NCI-H187 (cell line): ENCODE measurements around the gene WNT5B.
A peak's percentile ranks its signal among the peaks of the same experiment; 100 is the strongest.
"Not testable (repeated sequence)": the region's sequence is repeated elsewhere in the genome, so short reads cannot be mapped to it uniquely, and the experiment has no call there.

Experiments used
- DNase-seq, 2 experiments: peaks; one replicate each; lab custom pipeline; 2025; lab: John Stamatoyannopoulos, UW

WNT5B gene

DNA sequence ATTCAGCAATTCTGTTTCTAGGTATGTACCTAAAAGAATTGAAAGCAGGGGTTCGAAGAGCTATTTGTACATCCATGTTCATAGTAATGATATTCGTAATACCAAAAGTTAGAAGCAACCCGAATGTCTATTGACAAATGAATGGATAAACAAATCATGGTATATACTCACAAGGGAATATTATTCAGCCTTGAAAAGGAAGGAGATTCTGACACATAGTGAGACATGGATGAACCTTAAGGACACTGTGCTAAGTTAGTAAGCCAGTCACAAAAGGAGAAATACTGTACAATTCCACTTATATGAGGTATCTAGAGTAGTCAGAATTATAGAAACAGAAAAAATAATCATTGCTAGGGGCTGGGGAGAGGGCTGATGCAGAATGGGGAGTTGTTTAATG is 30.3 kb upstream of the WNT5B start:
- DNase-seq, result no peak

DNA sequence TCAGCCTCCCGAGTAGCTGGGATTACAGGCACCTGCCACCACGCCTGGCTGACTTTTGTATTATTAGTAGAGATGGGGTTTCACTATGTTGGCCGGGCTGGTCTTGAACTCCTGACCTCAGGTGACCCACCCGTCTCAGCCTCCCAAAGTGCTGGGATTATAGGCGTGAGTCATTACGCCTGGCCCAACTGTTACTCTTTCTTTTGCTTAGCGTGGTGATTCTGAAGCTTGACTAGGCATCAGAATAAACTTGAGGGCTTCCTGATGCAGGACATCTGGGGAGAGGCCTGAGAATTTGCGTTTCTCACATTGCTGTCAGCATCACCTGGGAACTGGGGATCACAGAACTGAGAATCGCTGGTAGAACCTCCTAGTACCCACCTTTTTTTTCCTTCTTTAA is 26.3 kb upstream of the WNT5B start:
- DNase-seq, result not testable (repeated sequence)

DNA sequence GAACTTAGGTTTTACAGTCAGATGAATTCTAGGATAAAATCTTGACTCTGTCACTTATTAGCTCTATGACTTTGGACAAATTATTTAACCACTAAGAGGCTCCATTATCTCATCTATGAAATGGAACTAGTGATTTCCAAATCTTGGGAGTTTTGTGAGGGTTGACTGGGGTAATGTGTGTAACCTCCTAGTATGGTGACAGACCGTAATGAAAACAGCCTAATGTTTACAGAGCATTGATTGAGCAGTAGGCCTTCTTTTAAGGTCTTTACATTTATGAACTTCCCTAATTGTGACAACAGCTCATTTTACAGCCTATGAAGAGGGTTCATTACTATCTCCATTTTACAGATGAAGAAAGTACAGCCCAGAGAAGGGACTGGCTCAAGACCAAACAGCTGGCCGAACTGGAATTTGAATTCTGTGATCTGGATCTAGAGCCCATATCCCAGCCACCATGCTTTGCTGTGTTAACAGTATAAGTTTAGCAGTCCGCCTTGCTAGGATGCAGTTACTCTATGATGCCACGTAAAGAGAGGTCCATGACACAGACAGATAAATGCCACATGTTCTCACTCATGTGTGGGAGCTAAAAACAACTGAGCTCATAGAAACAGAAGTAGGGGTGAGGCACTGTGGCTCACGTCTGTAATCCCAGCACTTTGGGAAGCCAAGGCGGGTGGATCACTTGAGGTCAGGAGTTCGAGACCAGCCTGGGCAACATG is 25.6 kb upstream of the WNT5B start:
- DNase-seq, result no peak

DNA sequence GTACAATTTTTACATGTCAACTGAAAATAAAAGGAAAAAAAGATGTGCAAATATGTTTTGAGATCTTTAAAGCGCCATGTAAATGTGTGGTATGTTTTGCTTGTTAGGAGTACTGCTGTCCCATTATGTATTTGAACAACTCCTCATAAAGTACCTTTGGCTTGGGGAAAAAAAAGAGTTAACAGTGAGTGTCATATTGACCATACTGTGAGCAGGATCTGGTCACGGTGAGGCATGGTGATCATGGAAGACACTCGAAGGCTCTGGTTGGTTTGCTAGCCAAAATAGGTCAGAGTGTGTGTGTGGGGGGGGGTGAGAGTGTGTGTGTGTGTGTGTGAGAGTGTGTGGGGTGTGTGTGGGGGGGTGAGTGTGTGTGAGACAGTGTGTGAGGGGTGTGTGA is 24.6 kb upstream of the WNT5B start:
- no peak for DNase-seq

DNA sequence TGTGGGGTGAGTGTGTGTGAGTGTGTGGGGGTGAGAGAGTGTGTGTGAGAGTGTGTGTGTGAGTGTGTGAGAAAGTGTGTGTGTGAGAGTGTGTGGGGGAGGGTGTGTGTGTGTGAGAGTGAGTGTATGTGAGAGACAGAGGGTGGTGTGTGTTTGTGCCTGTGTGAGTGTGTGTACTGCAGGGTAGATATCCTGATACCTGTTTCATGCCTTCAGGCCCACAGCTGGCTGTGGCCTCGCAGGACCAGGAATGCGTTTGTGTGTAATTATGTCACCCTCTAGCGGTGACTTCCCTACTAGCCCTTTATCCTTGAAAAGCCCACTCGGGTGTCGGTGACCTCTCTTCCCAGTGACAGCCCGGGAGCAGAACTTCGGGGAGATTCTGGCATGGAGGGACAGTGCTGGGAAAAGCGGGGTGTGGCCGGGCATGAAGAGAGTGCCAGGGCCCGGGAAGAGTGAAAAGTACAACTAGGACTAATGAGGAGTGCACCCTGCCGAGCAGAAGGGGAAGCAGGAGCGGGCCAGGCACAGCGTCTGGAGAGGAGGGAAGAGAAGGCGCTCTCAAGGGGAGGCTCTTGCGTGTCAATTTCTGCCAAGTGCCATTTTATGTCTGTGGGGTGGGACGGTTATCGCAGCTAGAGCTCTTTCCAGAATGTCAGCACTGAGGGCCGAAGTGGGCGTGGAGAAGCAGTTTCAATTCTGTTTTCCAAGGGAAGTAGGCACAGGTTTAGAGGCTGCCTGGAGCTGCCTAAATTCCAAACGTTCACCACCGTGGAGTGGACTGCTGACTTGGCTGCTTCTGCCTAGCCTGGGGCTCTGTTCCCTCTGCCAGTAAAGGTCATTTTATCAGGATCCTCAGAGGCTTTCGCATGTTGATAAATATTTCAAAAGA is 23.7 kb upstream of the WNT5B start:
- peak; percentile 9 to 28 for DNase-seq

DNA sequence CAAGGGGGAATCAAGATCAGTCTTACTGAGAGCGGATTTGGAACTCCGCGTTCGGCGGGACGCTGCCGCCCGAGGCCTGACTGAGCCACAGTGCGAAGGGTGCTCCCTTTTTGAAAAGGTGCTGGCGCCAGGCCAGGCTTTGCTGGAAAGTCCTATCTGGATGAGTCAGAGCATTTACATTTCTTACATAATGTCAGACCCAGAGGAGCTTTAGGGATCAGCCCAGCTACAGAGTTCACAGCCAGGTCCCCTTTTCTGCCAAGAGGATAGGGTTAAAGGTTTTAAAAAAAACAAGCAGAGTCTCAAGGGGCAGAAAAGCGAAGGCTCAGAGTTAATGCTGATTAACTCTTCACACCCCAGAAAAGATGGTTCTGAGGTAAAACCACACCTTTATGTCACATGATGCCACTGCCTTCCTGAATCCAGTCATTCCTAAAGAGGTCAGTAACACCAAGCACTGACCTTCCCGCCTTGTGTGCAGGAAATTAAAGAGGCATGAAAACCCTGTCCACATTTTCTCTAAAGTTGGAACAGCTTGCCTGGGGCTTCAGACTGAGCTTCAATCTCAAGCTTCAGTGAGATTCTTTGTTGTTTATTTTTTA is 22.9 kb upstream of the WNT5B start:
- no peak for DNase-seq

DNA sequence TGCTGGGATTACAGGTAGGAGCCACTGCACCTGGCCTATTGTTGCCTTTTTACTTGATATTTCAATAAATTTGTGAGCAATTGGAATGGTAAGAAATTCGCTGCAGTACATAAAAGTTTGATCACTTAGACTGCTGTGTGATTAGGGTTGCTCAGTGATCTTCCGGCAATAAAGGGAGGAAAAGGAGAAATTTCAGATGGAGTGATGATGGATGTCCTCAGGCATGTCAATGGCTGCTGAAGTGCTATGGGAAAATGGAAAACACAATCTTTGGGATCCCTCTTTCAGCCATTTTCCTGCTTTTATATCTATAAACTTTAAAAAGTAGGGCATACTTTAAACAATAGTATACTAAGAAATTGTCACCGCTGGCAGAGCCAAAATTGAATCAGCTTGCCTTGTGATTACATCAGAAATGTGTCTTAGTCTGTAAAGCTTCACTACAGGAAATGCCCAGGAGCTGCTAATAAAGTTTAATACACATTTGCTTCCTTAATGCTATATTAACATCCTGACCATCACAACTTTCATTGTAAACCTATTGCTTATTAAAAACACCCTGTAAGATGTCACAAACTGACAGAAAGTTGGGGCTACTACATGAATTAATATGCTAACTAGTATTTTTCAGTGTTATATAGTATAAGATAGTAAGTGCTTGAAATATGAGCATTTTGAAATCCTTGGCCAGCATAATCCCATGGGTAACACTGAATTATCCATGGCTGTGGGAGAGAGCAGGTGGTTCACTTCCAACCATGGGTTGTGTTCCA is 20.9 kb upstream of the WNT5B start:
- no peak for DNase-seq

DNA sequence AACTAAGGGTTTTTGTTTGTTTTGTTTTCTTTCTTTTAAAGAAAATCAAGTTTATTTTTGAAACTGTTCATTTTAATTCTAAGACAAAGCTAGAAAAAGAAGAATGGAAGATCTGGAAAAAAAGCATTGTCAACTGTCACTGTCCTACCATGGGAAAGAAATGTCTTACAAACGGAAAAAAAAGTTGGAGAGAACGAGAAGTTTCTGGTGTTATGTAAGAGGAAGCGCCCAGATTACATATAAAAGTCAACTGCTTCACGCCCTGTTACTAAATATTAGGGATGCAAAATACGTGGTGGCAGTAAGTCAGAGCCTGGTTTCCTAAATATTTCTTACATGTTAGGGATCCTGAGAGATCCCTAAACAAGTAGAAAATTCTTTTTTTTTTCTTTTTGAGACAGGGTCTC is 20.3 kb upstream of the WNT5B start:
- DNase-seq, result no peak

DNA sequence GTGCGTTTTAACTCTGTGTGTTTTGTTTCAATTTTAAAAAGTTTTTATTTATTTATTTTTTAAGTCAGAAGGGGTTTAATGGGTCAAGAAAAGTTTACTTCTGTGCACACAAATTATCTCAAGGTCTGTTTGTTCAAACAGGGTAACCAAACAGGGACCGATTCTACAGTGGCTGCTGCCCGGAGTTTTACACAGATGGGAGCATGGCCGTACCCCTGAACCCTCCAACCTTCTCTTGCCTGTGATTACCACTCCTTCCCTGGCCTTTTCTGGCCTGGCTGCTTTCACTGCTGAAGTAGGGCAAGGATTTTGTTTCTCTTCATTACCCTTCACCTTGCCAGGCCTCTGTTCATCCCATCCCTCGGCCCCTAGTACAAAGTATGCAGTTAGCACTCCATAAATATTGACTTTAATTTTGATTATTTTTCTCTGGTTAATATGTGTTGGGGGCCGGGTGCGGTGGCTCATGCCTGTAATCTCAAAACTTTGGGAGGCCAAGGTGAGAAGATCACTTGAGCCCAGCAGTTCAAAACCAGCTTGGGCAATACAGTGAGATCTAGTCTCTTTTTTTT is 18.9 kb upstream of the WNT5B start:
- no peak for DNase-seq

DNA sequence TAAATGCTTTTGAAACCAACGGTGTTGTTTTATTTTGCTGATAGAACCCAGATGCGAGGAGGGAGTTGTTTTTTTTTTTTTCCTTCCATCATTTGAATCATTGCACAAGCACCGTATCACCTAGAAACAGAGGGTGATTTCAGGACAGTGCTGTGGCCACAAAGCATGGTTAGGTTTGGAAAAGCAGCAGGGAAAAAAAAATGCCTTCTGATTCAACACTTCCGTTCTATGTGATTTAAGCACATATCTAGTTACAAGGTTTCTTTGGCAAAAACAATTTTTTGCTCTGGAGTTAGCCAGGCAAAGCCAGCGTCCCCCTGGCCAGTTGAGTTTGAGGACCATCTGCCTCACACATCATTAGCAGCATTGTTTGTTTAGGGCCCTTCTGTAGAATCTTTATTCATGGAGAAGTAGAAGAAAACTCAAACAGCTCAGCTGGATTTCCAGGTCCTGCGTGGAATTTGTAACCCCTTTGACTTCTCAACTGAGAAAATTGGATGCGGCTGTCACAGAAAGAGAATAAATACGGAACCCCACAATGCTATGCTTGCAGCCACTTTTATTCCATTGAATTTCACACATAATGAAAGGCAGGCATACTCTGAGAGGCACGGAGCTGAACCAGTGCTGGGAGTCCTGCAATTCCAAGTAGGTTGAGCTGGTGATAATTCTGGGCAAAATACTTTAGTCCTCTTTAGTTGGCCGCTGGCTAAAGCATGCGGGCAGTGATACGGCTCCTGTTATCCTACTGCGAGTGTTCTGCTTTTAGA is 17.0 kb upstream of the WNT5B start:
- no peak for DNase-seq

DNA sequence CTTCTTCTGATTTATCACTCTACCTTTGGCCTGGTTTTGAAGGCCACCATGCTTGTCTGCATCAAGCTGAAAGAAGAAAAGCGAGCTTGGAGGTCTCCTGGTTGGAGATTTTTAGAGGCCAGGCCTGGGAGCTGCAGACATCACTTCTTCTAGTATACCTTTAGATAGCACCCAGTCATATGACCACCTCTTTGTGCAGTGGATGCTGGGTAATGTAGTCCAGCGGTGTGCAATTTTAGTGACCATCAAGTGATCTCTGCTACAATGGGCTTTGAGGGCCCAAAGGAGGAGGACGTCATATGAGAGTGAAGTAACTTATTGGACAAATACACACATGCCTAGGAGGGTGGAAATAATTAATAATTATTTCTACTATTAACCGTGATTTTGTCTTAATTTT is 15.2 kb upstream of the WNT5B start:
- no peak for DNase-seq

DNA sequence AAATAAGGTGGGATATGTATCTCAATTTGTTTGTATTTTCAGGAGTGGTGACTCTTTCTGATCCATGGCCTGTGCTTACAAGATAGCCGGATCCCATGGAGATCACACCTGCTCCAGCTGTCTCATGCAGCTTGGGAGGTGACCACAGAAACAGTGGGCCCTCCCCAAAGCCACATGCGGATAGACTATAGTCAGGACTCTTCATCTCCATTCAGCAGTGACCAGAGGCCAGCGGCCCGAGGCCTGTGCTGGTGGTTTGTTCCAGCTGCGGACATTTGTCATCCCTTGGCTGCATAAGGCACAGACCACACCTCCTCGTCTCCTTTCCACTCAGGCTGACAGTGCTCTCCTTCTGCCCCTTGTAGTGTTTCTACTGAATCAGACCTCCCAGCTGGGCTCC is 14.7 kb upstream of the WNT5B start:
- DNase-seq, result no peak

DNA sequence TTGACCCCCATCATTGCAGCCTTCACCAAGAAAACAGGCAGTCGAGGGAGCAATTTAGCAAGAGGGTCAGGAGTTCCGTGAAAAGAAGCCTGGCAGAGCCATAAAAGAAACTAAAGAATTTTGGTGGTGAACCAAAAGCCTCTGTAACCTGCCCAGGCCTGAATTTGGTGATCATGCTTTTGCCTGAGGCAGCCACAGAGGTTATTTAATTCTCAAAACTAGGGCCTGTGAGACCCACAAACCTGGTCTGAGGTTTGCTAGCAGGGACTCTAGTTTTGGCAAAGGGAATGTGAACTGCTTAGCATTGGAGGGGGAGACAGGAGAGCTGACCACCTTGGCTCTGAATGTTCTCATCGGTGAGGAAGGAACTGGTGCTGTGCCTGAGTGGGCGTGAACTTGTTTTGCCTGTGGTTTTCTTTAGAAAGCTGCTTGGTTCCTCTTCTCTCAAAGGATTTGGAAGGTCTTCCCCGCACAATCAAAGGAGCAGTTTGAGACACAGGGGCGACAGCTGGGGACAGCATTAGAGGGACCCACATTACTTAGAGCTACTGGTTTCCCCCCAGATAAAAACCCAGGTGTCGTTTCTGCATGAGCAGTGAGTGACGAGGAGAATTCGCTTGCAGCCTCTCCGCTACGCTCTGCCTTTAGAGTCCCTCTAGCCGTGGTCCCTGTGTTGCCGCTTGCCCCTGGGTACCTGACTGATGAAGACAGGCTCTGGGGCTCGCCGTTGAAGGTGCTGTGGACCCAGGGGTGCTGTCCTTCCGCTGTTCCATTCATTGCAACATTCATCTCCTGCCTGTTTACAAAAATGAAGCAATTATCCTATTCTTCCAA is 12.6 kb upstream of the WNT5B start:
- DNase-seq, result no peak

DNA sequence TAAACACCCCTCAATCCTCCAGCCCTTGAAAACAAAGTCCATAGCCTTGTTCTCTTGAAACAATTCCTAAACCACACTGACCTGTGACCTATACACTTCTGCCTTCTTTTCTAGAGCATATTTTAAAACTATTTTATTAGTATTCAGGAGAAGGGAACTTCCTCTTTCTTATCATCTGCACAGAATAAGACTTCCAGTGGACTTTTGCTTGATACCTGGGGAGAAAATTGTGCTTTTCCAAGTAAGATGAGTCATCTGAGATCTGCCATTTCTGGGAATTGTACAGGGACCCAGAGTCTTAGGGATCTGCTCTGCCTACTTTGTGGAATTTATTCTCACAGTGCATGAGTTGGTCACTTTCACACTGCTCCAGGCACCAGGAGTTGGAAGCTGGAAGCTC is 10.5 kb upstream of the WNT5B start:
- no peak for DNase-seq

DNA sequence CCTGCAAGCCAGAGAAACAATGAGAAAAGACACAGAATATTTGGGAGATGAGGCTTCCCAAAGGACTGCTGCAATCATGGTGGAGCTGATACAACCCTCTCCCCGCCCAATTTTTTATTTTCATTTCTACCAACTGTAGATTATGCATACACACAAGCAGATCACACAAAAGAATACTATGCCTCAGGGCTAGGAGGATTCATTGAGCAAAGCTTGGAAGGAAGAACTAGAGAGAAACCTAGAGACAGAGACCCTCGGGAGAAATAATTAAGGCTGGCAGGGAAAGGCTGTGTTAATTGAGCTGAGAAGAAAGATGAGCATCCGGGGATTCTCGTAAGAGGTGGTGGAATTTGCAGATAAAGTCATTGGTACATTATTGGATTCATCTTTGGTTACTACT is 9.9 kb upstream of the WNT5B start:
- no peak for DNase-seq

DNA sequence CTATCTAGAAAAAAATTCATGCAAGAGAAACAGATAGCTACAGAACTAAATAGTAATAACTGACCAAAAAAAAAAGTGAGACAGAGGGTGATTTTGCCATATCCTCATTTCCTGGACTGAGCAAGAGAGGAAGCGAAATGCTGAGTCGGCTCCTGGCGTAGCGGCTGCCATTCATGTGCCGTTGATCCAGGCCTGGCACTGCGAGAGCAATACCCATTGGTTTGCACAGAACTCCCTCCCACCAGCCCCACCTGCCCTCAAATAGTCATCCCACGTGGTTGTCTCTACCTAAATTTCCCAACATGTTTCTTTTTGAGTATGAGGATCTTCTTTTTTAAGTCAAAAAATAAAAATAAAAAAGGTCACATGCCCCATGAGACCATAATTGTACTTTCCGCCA is 9.4 kb upstream of the WNT5B start:
- no peak for DNase-seq

DNA sequence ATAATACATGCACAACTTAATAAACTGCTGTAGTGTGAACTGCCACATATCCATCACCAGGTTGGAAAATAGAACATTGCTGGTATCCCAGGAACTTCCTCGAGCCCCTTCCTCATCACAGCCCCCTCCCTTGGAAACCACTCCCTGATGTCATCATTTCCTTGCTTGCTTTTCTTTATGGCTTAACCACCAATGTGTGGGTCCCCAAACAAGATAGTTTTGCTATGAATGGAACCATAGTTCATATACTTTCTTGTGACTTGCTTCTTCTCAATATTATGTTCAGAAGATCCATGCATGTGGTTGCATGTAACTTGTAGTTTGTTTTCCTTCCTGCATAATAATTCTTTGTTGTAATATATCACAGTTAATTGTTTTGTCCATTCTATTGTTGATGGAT is 8.9 kb upstream of the WNT5B start:
- no peak for DNase-seq

DNA sequence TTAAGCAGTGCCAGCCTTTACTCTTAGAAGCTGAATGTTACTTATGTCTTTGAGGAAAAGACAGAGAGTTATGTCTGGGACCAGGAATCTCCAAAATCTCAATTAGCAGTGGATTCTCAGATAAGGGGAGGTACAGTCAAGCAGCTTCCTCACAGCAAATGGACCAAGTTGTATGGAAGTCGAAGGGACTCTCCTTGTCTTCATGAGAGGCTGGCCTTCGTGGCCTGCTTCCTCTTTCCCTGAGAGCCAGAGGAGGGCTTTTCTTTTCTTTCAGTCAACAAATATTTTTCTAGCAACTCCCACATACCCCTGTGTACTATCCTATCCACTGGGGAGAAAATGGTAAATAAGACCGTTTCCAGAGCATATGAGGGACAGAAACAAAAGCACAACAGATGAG is 6.6 kb upstream of the WNT5B start:
- no peak for DNase-seq

DNA sequence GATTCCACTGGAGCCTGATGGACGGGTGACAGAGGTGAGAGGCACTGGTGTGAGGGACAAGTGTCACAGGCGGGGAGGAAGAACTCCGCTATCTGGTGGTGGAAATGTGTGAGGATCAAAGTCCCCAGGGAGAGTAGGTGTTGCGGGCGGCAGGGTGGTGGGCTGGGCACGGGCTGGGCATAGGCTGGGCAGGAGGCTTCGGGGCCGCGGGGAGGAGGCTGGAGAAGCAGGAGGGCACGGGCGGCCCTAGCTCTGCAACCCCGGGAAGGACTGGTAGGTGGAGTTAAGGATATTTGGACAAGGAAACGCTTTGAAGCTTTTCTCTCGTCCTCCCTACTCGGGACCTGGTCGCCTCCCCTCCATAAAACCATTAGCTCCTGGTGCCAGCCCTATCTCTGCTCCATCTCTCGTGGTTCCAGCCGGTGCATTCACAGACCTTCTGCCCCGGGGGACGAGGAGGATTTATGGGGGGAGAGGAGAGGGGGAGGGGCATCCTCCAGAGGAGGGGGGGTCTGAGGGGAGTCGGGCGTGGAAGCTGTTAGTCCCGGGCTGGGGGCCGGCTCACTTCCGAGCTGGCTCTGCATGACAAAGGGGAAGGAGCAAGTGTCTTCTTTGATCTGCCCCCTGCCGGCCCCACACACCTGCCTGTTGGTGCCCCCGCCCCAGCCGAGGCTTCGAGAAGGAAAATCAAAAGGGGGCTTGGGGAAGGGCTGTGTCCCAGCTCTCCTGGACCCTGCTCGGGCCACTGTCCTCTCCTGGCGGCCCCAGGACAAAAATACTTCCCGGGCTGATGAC is 504 bp downstream of the WNT5B start:
- DNase-seq, result no peak
